OCI-LY7 (cell line): ENCODE results near the gene AP1B1. TPM values are rescaled to one million over a fixed set of nuclear protein-coding genes. Genes with fewer than 3 reads are reported as not detected.

Experiments used
- BruUV-seq: library from RNA; stranded (reverse); fragments of 400-500 nt; replicated peaks from 2 replicates; lab custom pipeline; 2021; lab: Mats Ljungman, UMichigan
- CTCF ChIA-PET: fragments of 300-600 bp; sonication (Branson Sonifier 250); formaldehyde crosslinking; loops from one replicate; lab custom pipeline; 2022; ENCODE audit warnings: antibody characterized with exemption; ENCODE audit not compliant: unreplicated experiment; lab: Charles Lee
- POLR2A ChIA-PET: fragments of 300-600 bp; sonication (Branson Sonifier 250); formaldehyde crosslinking; loops from one replicate; lab custom pipeline; 2022; ENCODE audit warnings: antibody characterized with exemption; lab: Charles Lee
- DNase-seq: peaks from one replicate; pipeline ENCODE4 v3.0.0-alpha.2; 2015; ENCODE audit warnings: low spot score
- H2AFZ ChIP-seq: fragments of 200-600 bp; sonication (generic), shearing (Covaris generic); 2 replicates; pipeline ENCODE4 v1.6.1; 2014; ENCODE audit warnings: mild to moderate bottlenecking, antibody characterized with exemption, low read length, moderate library complexity
- H3K27ac ChIP-seq: fragments of 200-600 bp; sonication (generic); 2 replicates; pipeline ENCODE4 v1.5.1; 2014; ENCODE audit warnings: mixed run types, low read depth, mild to moderate bottlenecking, moderate library complexity, low read length, inconsistent platforms; ENCODE audit not compliant: poor library complexity, severe bottlenecking
- H3K36me3 ChIP-seq: fragments of 200-600 bp; sonication (generic); 2 replicates; pipeline ENCODE4 v1.6.1; 2014; ENCODE audit warnings: mild to moderate bottlenecking, antibody characterized with exemption, low read length, moderate library complexity, mixed read lengths; ENCODE audit not compliant: insufficient read depth
- H3K4me1 ChIP-seq: fragments of 200-600 bp; sonication (generic); 2 replicates; pipeline ENCODE4 v1.5.1; 2014; ENCODE audit warnings: mild to moderate bottlenecking, low read length; ENCODE audit not compliant: insufficient read depth, poor library complexity, severe bottlenecking
- H3K4me2 ChIP-seq: fragments of 200-600 bp; sonication (generic); 2 replicates; pipeline ENCODE4 v1.6.1; 2014; ENCODE audit warnings: mild to moderate bottlenecking, low read length
- H3K4me3 ChIP-seq: fragments of 200-600 bp; sonication (generic); 2 replicates; pipeline ENCODE4 v1.5.1; 2014; ENCODE audit warnings: mild to moderate bottlenecking, low read depth, low read length; ENCODE audit not compliant: poor library complexity, severe bottlenecking
- H3K79me2 ChIP-seq: fragments of 200-600 bp; sonication (generic); 2 replicates; pipeline ENCODE4 v1.6.1; 2016; ENCODE audit warnings: low read depth, mild to moderate bottlenecking, low read length, moderate library complexity, mixed read lengths; ENCODE audit not compliant: insufficient read depth
- H3K9me2 ChIP-seq: fragments of 200-600 bp; sonication (generic); 2 replicates; pipeline ENCODE4 v1.6.1; 2016; ENCODE audit warnings: mild to moderate bottlenecking, low read length, mixed read lengths; ENCODE audit not compliant: insufficient read depth
- H3K9me3 ChIP-seq: fragments of 200-600 bp; sonication (generic); 2 replicates; pipeline ENCODE4 v1.6.1; 2014; ENCODE audit warnings: mild to moderate bottlenecking, mixed run types, low read length, mixed read lengths
- H4K20me1 ChIP-seq: fragments of 200-600 bp; sonication (generic); 2 replicates; pipeline ENCODE4 v1.6.1; 2014; ENCODE audit warnings: mild to moderate bottlenecking, antibody characterized with exemption, low read length, moderate library complexity, mixed read lengths; ENCODE audit not compliant: insufficient read depth
- CTCF ChIP-seq: fragments of 200-600 bp; sonication (generic); conservative IDR thresholded peaks from 2 replicates; pipeline ENCODE4 v1.5.1; 2014; ENCODE audit warnings: mild to moderate bottlenecking, antibody characterized with exemption, low read length, moderate library complexity, mixed read lengths
- EZH2phosphoT487 ChIP-seq: fragments of 200-600 bp; sonication (generic); IDR thresholded peaks from 2 replicates; pipeline ENCODE4 v1.6.1; 2018; ENCODE audit warnings: low read depth, borderline replicate concordance, mild to moderate bottlenecking, mixed run types, antibody characterized with exemption, low read length, moderate library complexity, mixed read lengths
- intact Hi-C: fragments of 100-400 bp; cut with micrococcal nuclease; formaldehyde crosslinking; loops from one replicate; pipeline ENCODE4 v1.10.0; 2022; ENCODE audit not compliant: unreplicated experiment
- total RNA-seq, 2 experiments: library from RNA; depleted of rRNA in 1 of 2; stranded (reverse); fragments of >200 nt in 1 of 2; shearing (Covaris generic) in 1 of 2; gene quantifications; 2 replicates each; pipeline ENCODE4 v1.2.3, GENCODE V29; 2014 to 2022

AP1B1 gene
- total RNA-seq, 2 experiments from 2014 or later, result 111 to 156 TPM

- H3K4me1 ChIP-seq, result no peaks in the 10 kb centered on the region
- no peaks in the 10 kb centered on the region for H3K9me3 ChIP-seq
- no peak overlapping the region for H3K4me2 ChIP-seq
- peaks cover 99% of the 10 kb centered on the region for H3K36me3 ChIP-seq
- H3K4me3 ChIP-seq, result no peak overlapping the region
- no peaks in the 10 kb centered on the region for H3K9me2 ChIP-seq
- no peaks in the 10 kb centered on the region; the same call in 1 of the 2 replicates for H4K20me1 ChIP-seq
- intact Hi-C loops, result no loop called here
- no peak for DNase-seq
- H3K79me2 ChIP-seq, result no peaks in the 10 kb centered on the region
- ChIA-PET CTCF (no interaction called here), POLR2A (no interaction called here)
- TF ChIP-seq CTCF (no peak), EZH2phosphoT487 (no peak)
- no TSS peak for BruUV-seq
- H3K27ac ChIP-seq, result no peak overlapping the region
- H2AFZ ChIP-seq, result no peak overlapping the region
These were observed 48.8 kb downstream of the AP1B1 start for GRCh38 chr22:29339381-29340235.

GRCh38 chr22:29338398-29338797 lies 50.0 kb downstream of the AP1B1 start:
- Histone ChIP-seq H3K79me2 (no peaks in the 10 kb centered on the region), H2AFZ (no peak overlapping the region), H3K4me1 (no peaks in the 10 kb centered on the region), H3K4me3 (no peak overlapping the region), H4K20me1 (no peaks in the 10 kb centered on the region; the same call in 1 of the 2 replicates), H3K9me2 (no peaks in the 10 kb centered on the region), H3K27ac (no peak overlapping the region), H3K36me3 (peaks cover 99% of the 10 kb centered on the region), H3K9me3 (no peaks in the 10 kb centered on the region), H3K4me2 (no peak overlapping the region)
- POLR2A ChIA-PET, result no interaction called here
- intact Hi-C loops, result no loop called here
- TF ChIP-seq CTCF, result no peak
- TF ChIP-seq EZH2phosphoT487, result no peak
- no peak for DNase-seq
- CTCF ChIA-PET, result no interaction called here
- BruUV-seq, result no TSS peak
